NCI-H2196 treated with DMSO at 0.1 percent for 48 hours (cell line): Measurements from ENCODE around the gene CADM1.

ENCODE experiments used
- DNase-seq: peaks from one replicate; lab custom pipeline; 2025; ENCODE audit not compliant: unreplicated experiment; lab: John Stamatoyannopoulos, UW

The CADM1 gene

GRCh38 chr11:115504276-115505158 lies at the start of gene CADM1:
TSS of gene CADM1 (minus strand) at chr11:115504415.
- DNase-seq, result peak; percentile 93

- DNase-seq, result no peak
Observed at GRCh38 chr11:115552773-115553438, 48.7 kb upstream of the CADM1 start.

- peak; percentile 6 for DNase-seq
Observed at GRCh38 chr11:115552151-115552772, 48.0 kb upstream of the CADM1 start.

DNA sequence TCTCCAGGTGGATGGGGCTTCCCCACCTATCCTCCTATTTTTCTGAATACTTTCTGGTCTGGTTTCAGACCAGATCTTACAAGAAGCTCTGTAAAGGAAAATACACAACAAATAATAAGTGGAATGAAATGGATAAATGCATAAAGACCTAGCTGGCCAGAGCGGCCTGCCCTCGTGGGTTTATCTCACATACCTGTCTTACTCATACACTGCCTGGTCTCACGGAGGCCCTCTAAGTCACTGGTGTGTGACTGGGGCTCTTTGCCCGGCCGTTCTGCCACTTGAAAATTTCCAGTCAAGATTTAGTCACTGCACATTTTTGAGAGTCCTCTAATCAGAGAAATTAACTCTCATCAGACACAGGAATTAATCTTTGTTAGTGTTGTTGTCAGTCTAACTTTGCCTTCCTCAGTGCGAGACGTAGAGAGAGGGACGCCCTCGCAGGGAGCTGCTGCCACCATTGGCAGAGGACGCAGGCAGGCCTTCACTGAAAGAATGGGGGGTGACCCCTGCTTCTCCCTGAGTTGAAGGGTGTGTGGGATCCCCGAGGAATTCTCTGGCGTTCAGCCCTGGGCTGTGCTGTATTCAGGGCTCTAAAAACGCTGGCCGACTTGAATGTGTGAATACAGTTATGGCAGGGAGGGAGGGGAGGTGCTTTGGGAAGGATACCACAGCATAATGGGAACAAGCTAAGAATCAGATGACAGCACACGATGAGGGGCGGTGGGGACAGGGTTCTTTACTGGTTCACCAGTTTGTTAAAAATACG lies 46.3 kb upstream of the CADM1 start:
- no peak for DNase-seq

GRCh38 chr11:115548878-115549528 lies 44.8 kb upstream of the CADM1 start:
- no peak for DNase-seq

DNA sequence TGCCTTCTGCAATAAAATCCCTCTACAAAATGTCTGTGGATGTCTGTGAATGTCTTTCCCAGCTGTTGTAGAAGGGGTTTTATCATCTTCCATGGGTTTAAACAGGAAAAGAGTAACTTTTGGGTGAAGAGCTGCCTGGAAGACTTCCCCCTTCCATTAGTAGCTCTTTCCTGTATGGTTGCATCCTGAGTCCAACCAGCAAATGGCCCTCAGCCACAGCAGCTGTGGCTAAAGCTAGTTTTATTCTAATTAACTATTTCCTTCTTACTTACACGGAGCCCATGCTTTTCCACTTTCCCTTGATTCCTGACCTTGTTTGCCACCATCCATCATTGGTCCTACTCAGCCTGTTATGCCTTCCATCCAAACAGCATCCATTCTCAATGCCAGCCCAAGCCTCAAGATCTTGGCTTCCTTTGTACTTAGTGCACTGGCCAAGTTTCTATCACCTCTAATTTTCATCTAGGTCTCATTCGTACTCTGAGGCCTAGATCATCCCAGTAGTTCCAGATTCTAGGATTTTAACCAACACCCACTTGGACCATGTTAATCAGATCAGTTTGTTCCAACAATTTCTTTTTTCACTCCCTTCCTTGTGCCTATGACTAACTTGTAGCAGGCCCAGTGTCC lies 41.5 kb upstream of the CADM1 start:
- DNase-seq, result no peak

DNA sequence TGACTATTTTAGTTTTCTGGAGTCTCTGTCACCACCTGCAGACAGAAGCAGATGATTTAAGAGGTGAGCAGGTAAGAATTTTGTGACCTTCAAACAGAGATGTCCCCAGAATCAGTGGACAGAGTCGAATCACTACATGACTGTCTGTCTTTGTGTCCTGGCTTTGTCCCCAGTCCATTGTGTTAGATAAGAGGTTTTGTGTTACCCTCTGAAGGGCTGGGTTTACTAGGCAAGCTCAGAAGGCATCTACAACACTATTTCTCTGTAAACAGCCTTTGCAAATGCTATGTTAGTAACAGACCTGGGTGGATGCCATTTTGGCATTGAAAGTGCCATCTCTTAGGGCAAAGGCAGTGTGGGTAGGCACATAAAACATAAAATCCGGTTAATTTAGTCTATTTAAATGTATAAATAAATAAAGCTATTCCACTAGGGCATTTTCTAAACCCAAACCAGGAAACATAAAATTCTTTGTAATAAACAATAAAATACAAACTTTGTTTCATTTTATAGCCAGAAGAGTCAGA lies 40.3 kb upstream of the CADM1 start:
- DNase-seq, result peak; percentile 36

DNA sequence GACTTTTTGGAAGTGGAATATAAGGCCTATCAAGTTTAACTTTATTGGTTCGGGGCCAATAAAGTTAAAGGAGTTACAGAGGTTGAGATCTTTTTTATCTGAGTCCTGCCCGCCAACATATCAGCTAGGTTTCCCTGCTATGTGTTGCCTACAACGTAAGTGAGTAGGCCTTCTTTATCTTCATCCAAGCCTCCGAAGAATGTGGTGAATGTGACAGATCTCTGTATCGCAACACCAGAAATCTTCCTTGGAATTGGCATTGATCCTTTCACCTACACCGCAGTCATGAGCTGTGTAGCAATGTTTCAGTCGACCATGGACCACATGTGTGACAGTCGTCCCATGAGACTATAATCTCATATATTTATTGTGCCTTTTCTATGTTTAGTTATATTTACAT lies 37.3 kb upstream of the CADM1 start:
- no peak for DNase-seq

GRCh38 chr11:115539844-115540243 lies 35.6 kb upstream of the CADM1 start:
- DNase-seq, result no peak

DNA sequence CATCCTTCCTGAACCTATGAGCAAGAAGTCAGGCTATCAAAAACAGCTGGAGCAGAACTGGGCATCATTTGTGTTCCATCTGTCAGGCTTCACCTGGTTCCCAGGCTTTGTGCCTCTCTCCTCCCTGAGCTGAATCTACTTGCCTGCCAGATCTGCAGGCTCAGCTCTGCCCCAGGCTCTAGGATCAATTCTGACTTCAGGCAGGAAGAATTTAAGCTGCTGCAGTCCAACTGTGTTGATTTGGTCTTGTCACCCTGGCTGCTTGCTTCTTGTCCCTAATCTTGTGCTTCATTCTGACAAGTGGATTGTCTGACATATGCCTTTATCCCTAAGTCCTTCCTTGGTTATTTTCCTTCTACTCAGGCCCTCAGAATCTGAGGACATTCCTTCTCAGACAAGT lies 31.6 kb upstream of the CADM1 start:
- DNase-seq, result no peak

DNA sequence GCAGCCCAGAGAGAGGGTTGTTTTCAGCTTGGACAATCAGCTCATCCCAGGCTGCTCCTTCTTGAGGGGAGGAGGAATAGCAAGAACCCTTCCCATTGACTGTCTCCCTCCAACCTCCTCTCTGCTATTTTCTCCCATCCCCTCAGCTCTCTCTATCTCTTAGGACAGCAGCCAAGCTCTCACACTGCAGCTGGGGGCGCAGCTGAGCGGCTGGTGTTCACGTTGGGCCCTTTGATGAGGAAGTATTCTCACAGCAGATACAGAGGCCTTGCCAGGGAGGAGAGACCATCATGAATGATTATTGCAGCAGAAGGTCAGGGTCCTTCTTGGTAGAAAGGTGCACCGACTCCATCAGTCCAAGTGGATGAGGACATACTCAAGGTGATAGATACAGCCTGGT lies 26.5 kb upstream of the CADM1 start:
- DNase-seq, result no peak

DNA sequence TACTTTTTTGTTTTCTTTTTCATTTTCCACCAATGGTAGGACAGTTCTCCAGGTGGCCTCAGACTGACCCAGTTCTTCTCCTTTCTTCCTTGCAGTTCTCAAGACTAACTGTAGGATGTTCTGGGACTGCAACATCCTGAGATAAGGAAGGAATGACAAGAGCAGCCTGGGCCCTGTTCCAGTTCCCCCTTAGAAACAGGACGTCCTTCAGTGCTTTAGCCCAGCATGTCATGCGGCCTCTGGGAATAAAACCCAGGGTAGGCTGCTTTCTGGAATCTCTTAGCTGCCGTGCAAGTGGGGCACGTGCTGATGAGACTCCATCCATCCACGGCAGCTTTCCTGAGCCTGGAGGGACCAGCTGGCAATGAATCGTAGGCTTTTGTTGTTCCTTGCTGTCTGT lies 24.0 kb upstream of the CADM1 start:
- no peak for DNase-seq

- DNase-seq, result no peak
Observed at GRCh38 chr11:115527534-115528125, 23.4 kb upstream of the CADM1 start.

- no peak for DNase-seq
Observed at GRCh38 chr11:115525531-115526006, 21.4 kb upstream of the CADM1 start.

- DNase-seq, result no peak
Observed at GRCh38 chr11:115524572-115524971, 20.4 kb upstream of the CADM1 start.

DNA sequence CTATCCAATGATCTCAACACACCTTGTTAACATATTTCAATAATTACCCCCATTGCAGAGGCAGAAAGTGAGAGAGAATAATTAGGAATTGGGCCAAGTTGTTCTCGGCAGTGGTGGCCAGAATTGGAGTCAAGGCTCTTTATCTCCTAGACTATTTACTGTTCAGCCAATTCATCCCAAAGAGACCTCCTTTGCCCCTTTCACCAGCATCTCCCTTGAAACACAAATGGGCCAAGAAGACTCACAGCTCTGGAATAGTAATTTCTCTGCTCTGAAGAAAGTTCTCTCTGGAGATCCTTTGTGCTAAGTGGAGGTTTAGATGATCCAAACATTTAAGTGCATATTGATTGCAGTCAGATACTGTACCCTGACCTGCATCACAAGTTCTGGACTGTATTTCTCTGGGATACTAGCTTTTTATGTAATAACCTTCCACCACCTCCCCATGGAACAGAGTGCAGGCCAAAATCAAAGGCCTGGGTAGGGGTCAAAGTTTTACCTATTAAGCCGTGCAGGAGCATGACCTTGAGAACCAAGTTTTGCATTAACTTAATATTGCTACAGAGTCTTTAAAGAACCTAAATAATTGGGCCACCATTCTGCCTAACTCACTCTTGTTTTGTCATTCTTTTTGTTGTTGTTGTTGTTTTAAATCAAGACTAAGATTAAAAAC lies 19.6 kb upstream of the CADM1 start:
- no peak for DNase-seq

DNA sequence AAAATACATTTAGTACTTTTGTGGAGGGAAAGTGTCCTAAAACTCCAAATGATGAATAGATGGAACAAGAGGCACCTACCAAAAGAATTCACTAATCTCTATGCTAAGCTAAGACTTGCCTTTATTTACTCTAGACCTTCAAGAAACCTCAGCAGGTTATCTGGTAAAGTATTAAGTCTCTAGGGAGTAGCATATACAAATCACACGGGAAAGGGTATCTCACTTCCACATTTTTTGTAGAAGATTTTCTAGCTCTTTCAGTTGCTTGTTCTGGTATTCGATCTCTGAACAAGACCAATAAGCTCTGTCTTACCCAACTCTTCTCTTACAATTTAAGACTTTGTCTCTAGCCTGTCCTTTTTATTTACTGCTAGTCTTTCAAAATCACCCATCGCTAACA lies 18.1 kb upstream of the CADM1 start:
- no peak for DNase-seq

DNA sequence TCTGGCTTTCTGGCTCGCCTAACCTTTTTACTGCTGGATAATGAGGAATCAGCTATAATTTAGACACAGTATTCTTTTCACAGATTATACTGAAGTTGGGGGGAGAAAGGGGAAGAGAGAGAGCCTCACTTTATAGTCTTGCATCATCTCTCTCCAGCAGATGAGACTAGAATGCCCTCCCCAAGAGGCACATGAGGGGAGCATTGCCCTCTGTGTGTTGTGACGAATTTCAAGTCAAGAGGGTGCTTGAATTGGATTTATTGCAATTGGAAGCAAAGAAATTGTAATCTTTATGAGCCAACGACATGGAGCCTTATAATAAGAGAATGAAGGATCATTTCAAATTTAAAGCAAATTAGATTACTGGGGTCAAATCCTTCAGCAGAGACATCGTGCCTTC lies 17.6 kb upstream of the CADM1 start:
- DNase-seq, result no peak
